ENCODE results near the gene ACTRT2. TPM values are rescaled to one million over a fixed set of nuclear protein-coding genes. Genes with fewer than 3 reads are reported as not detected.

Gene ACTRT2
- total RNA-seq, 1 experiment from 2014 or later = not detected

DNA sequence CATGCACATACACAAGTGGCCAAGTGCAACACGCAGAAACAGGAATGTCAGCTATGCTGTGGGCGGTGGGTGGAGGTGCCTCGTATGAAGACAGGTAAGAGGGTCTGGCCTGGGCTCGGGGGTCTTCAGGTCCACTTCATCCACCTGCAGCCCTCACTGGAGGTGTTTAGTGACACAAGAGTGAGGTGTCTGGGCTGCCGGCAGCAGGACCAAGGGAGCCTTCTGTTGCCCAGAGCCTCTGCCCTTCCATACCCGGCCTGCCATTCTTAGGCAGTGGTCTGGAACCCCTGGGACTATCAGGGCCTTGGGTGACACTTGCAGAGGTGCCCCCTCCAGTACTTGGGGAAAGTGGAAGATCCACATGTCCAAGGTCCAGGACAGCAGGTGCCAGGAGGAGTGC is 21.7 kb upstream of the ACTRT2 start:
- H3K9ac ChIP-seq (ENCODE audit: extremely low read depth, insufficient read length, low read length) = no peak overlapping the region
- peaks cover 3% of the 10 kb centered on the region for H3K23me2 ChIP-seq (ENCODE audit: insufficient read length, low read depth, low read length, poor library complexity, severe bottlenecking)
- H2BK120ac ChIP-seq (ENCODE audit: low read depth, low read length, poor library complexity, severe bottlenecking) = no peak overlapping the region
- no peak overlapping the region for H2AK5ac ChIP-seq (ENCODE audit: insufficient read length, low read length)
- H2BK5ac ChIP-seq (ENCODE audit: insufficient read length, low read length) = no peak overlapping the region
- no CpG with 5 or more reads among the region's 6 CpGs for WGBS (ENCODE audit: extremely low coverage, insufficient read length, low lambda C conversion rate)
- H3K79me1 ChIP-seq (ENCODE audit: insufficient read depth, low read depth, low read length, poor library complexity, severe bottlenecking) = no peaks in the 10 kb centered on the region
- H2BK12ac ChIP-seq (ENCODE audit: insufficient read length, low read depth, low read length) = no peak overlapping the region
- H3K56ac ChIP-seq (ENCODE audit: insufficient read length, low read depth, low read length) = no peak overlapping the region
- H3K27me3 ChIP-seq (ENCODE audit: insufficient read depth, low read length) = no peaks in the 10 kb centered on the region
- H4K8ac ChIP-seq (replicated peaks; ENCODE audit: insufficient read length, low read depth, low read length) = no peak overlapping the region
- H4K91ac ChIP-seq (ENCODE audit: insufficient read length, low read depth, low read length) = no peak overlapping the region
- H3K23ac ChIP-seq (ENCODE audit: insufficient read length, low read depth, low read length) = no peak overlapping the region
- no peak overlapping the region for H2AFZ ChIP-seq (ENCODE audit: low read length)
- H3T11ph ChIP-seq (ENCODE audit: low read length) = no peak overlapping the region
- no peaks in the 10 kb centered on the region for H3K4me1 ChIP-seq (ENCODE audit: insufficient read depth, low read length)
- H2BK20ac ChIP-seq (ENCODE audit: low read depth, low read length, poor library complexity, severe bottlenecking) = no peak overlapping the region
- no peak overlapping the region for H3K14ac ChIP-seq (ENCODE audit: insufficient read depth, low read length)
- Mint-ChIP-seq H3K36me3 (ENCODE audit: insufficient read depth in 1 of 3, low read depth in 3 of 3) (peaks cover 0 to 22% (median 0%) of the 10 kb centered on the region in 3 experiments; a peak in 2 of 7 replicates), H3K9me3 (peaks cover 12 to 83% of the 10 kb centered on the region in 2 experiments), H3K27ac (no peak overlapping the region), H3K27me3 (ENCODE audit: low read depth) (peaks cover 4% of the 10 kb centered on the region), H3K4me1 (no peaks in the 10 kb centered on the region), H3K4me3 (no peak overlapping the region)
- no peaks in the 10 kb centered on the region for H3K79me2 ChIP-seq (ENCODE audit: insufficient read depth, low read length)
- no peak overlapping the region for H3K18ac ChIP-seq (ENCODE audit: insufficient read length, low read depth, low read length)
- TF ChIP-seq, protein P1, sequence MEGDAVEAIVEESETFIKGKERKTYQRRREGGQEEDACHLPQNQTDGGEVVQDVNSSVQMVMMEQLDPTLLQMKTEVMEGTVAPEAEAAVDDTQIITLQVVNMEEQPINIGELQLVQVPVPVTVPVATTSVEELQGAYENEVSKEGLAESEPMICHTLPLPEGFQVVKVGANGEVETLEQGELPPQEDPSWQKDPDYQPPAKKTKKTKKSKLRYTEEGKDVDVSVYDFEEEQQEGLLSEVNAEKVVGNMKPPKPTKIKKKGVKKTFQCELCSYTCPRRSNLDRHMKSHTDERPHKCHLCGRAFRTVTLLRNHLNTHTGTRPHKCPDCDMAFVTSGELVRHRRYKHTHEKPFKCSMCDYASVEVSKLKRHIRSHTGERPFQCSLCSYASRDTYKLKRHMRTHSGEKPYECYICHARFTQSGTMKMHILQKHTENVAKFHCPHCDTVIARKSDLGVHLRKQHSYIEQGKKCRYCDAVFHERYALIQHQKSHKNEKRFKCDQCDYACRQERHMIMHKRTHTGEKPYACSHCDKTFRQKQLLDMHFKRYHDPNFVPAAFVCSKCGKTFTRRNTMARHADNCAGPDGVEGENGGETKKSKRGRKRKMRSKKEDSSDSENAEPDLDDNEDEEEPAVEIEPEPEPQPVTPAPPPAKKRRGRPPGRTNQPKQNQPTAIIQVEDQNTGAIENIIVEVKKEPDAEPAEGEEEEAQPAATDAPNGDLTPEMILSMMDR (conservative IDR thresholded peaks at IDR 0.05) = no peak
- peaks cover 68% of the 10 kb centered on the region for H3K9me3 ChIP-seq (ENCODE audit: control insufficient read depth, low read depth, low read length)
- H3K27ac ChIP-seq (ENCODE audit: insufficient read length, low read depth, low read length) = no peak overlapping the region
- H4K5ac ChIP-seq (ENCODE audit: insufficient read length, low read depth, low read length) = no peak overlapping the region
- no peaks in the 10 kb centered on the region for H4K20me1 ChIP-seq (ENCODE audit: control insufficient read depth, insufficient read depth, insufficient read length)
- no peak for DNase-seq
- no peak overlapping the region for H2BK15ac ChIP-seq (ENCODE audit: low read depth, low read length)
- H3K4me2 ChIP-seq (ENCODE audit: insufficient read depth, insufficient read length, low read length) = no peak overlapping the region
- H3K4ac ChIP-seq (ENCODE audit: low read depth, low read length) = no peak overlapping the region
